GM21381 (cell line): ENCODE results near the gene MBP.
A peak's percentile ranks its signal among the peaks of the same experiment; 100 is the strongest.

ENCODE experiments used
- ATAC-seq: cut with Tn5 transposase; IDR thresholded peaks from one replicate; pipeline ENCODE4 v1.9.1; 2021; ENCODE audit warnings: mild to moderate bottlenecking, moderate library complexity; ENCODE audit not compliant: unreplicated experiment

The MBP gene

GRCh38 chr18:77087393-77088141 lies 45.0 kb downstream of the MBP start:
- no peak for ATAC-seq

GRCh38 chr18:77086656-77087392 lies 45.8 kb downstream of the MBP start:
- no peak for ATAC-seq

- no peak for ATAC-seq
Measured at GRCh38 chr18:77086034-77086433, 46.5 kb downstream of the MBP start.

GRCh38 chr18:77084688-77085035 lies 47.9 kb downstream of the MBP start:
- ATAC-seq: no peak

GRCh38 chr18:77082316-77082955 lies 50.1 kb downstream of the MBP start:
- no peak for ATAC-seq

- ATAC-seq: no peak
Measured at GRCh38 chr18:77081390-77081778, 51.2 kb downstream of the MBP start.

- peak; percentile 89 for ATAC-seq
Measured at GRCh38 chr18:77079954-77080682, 52.5 kb downstream of the MBP start.

- ATAC-seq: no peak
Measured at GRCh38 chr18:77079088-77079487, 53.5 kb downstream of the MBP start.

- no peak for ATAC-seq
Measured at GRCh38 chr18:77078690-77079070, 53.9 kb downstream of the MBP start.

GRCh38 chr18:77077941-77078689 lies 54.5 kb downstream of the MBP start:
- ATAC-seq: no peak

GRCh38 chr18:77077401-77077800 lies 55.2 kb downstream of the MBP start:
- ATAC-seq: no peak

- no peak for ATAC-seq
Measured at GRCh38 chr18:77076111-77076510, 56.5 kb downstream of the MBP start.

GRCh38 chr18:77074431-77074830 lies 58.2 kb downstream of the MBP start:
- no peak for ATAC-seq

GRCh38 chr18:77073336-77074093 lies 59.1 kb downstream of the MBP start:
- ATAC-seq: no peak

- no peak for ATAC-seq
Measured at GRCh38 chr18:77072566-77072965, 60.0 kb downstream of the MBP start.

- ATAC-seq: no peak
Measured at GRCh38 chr18:77071711-77072292, 60.8 kb downstream of the MBP start.

GRCh38 chr18:77071061-77071460 lies 61.5 kb downstream of the MBP start:
- no peak for ATAC-seq

- ATAC-seq: no peak
Measured at GRCh38 chr18:77070627-77071026, 62.0 kb downstream of the MBP start.

GRCh38 chr18:77069931-77070330 lies 62.7 kb downstream of the MBP start:
- ATAC-seq: no peak

GRCh38 chr18:77069482-77069881 lies 63.1 kb downstream of the MBP start:
- ATAC-seq: no peak
